HEK293T (cell line): ENCODE results near the gene HS3ST3B1.

Experiments used
- ARNT ChIP-seq: fragments of 450-650 bp; IDR thresholded peaks from 2 replicates; pipeline ENCODE4 v1.6.1; 2017; ENCODE audit warnings: mild to moderate bottlenecking
- BHLHE40 ChIP-seq: fragments of 450-650 bp; IDR thresholded peaks from 2 replicates; pipeline ENCODE4 v1.6.1; 2016; ENCODE audit warnings: mild to moderate bottlenecking, moderate library complexity, borderline replicate concordance
- CTBP1 ChIP-seq: fragments of 450-650 bp; IDR thresholded peaks from 2 replicates; pipeline ENCODE4 v1.6.1; 2016; ENCODE audit warnings: borderline replicate concordance
- FOXM1 ChIP-seq: fragments of 450-650 bp; IDR thresholded peaks from 2 replicates; pipeline ENCODE4 v1.6.1; 2017; ENCODE audit warnings: mild to moderate bottlenecking, borderline replicate concordance
- HDGF ChIP-seq: fragments of 450-650 bp; IDR thresholded peaks from 2 replicates; pipeline ENCODE4 v1.6.1; 2017; ENCODE audit warnings: antibody characterized with exemption, borderline replicate concordance
- L3MBTL2 ChIP-seq: fragments of 450-650 bp; conservative IDR thresholded peaks from 2 replicates; pipeline ENCODE4 v1.6.1; 2016; ENCODE audit warnings: mild to moderate bottlenecking
- LEF1 ChIP-seq: fragments of 450-650 bp; IDR thresholded peaks from 2 replicates; pipeline ENCODE4 v1.6.1; 2017; ENCODE audit warnings: mild to moderate bottlenecking, borderline replicate concordance
- NFRKB ChIP-seq: fragments of 450-650 bp; IDR thresholded peaks from 2 replicates; pipeline ENCODE4 v1.6.1; 2016; ENCODE audit warnings: mild to moderate bottlenecking, moderate library complexity
- PKNOX1 ChIP-seq: fragments of 450-650 bp; IDR thresholded peaks from 2 replicates; pipeline ENCODE4 v1.6.1; 2016
- SP1 ChIP-seq: fragments of 450-650 bp; IDR thresholded peaks from 2 replicates; pipeline ENCODE4 v1.6.1; 2017
- SUZ12 ChIP-seq: fragments of 450-650 bp; IDR thresholded peaks from 2 replicates; pipeline ENCODE4 v1.6.1; 2016; ENCODE audit warnings: mild to moderate bottlenecking
- TARDBP ChIP-seq: fragments of 450-650 bp; IDR thresholded peaks from 2 replicates; pipeline ENCODE4 v1.6.1; 2016

GRCh38 chr17:14302431-14303099 lies 1.7 kb downstream of the HS3ST3B1 start:
- TF ChIP-seq LEF1, result no peak
- no peak for TF ChIP-seq FOXM1
- no peak for TF ChIP-seq ARNT
- no peak for TF ChIP-seq SP1
- no peak for TF ChIP-seq PKNOX1
- no peak for TF ChIP-seq CTBP1
- TF ChIP-seq HDGF, result no peak
- no peak for TF ChIP-seq TARDBP
- no peak for TF ChIP-seq SUZ12
- TF ChIP-seq BHLHE40, result no peak
- TF ChIP-seq NFRKB, result no peak
- TF ChIP-seq L3MBTL2, result no peak
